Activated B cell treated with CpG ODN at 0.5 μM for 24 hours (primary cell): ENCODE results near the gene EPN2. TPM values are rescaled to one million over a fixed set of nuclear protein-coding genes. Genes with fewer than 3 reads are reported as not detected.

ENCODE experiments used
- ATAC-seq: fragments of 200-7000 bp; cut with Tn5 transposase; one replicate; pipeline ENCODE4 v1.10.0; 2021; ENCODE audit warnings: low read depth, mild to moderate bottlenecking, moderate library complexity
- CTCF ChIA-PET: fragments of 350-600 bp; sonication (Branson Sonifier 250); formaldehyde crosslinking; loops from one replicate; lab custom pipeline; 2021; ENCODE audit warnings: antibody characterized with exemption; lab: Charles Lee
- POLR2A ChIA-PET: fragments of 350-600 bp; sonication (Branson Sonifier 250); formaldehyde crosslinking; loops from one replicate; lab custom pipeline; 2021; ENCODE audit warnings: antibody characterized with exemption; lab: Charles Lee
- DNase-seq: peaks from one replicate; pipeline ENCODE4 v3.0.0; 2022
- H3K27ac Mint-ChIP-seq: one replicate; pipeline ENCODE4 v1.8.0; 2020; ENCODE audit warnings: mixed read lengths
- H3K27me3 Mint-ChIP-seq: one replicate; pipeline ENCODE4 v1.8.0; 2021; ENCODE audit warnings: mixed read lengths
- H3K36me3 Mint-ChIP-seq: one replicate; pipeline ENCODE4 v1.8.0; 2021; ENCODE audit warnings: low read depth, mixed read lengths
- H3K4me1 Mint-ChIP-seq: one replicate; pipeline ENCODE4 v1.8.0; 2021; ENCODE audit warnings: mixed read lengths
- H3K4me3 Mint-ChIP-seq: one replicate; pipeline ENCODE4 v1.8.0; 2020; ENCODE audit warnings: mild to moderate bottlenecking, mixed read lengths
- H3K9me3 Mint-ChIP-seq: one replicate; pipeline ENCODE4 v1.8.0; 2020; ENCODE audit warnings: mixed read lengths
- CTCF ChIP-seq: fragments of 200-600 bp; IDR thresholded peaks from one replicate; pipeline ENCODE4 v1.8.0; 2022; ENCODE audit warnings: antibody characterized with exemption, mild to moderate bottlenecking
- intact Hi-C: fragments of 100-400 bp; cut with micrococcal nuclease; formaldehyde crosslinking; loops from one replicate; pipeline ENCODE4 v1.15.1; 2024
- total RNA-seq: library from RNA; stranded (reverse); gene quantifications from 2 replicates; pipeline ENCODE4 v1.2.3, GENCODE V29; 2022

EPN2 gene
- total RNA-seq, 1 donor from 2014 or later, result 16.6 TPM

GRCh38 chr17:19264681-19265080, 27.5 kb downstream of the EPN2 start:
- CTCF ChIA-PET, result no interaction called here
- no peak overlapping the region for H3K27ac Mint-ChIP-seq
- no peak for TF ChIP-seq CTCF
- H3K4me1 Mint-ChIP-seq, result peaks cover 20% of the 10 kb centered on the region
- intact Hi-C loops, result no loop called here
- DNase-seq (no peak), ATAC-seq (no peak)
- no peaks in the 10 kb centered on the region for H3K9me3 Mint-ChIP-seq
- no peaks in the 10 kb centered on the region for H3K27me3 Mint-ChIP-seq
- POLR2A ChIA-PET, result no interaction called here
- H3K4me3 Mint-ChIP-seq, result no peak overlapping the region
- H3K36me3 Mint-ChIP-seq, result no peaks in the 10 kb centered on the region

DNA sequence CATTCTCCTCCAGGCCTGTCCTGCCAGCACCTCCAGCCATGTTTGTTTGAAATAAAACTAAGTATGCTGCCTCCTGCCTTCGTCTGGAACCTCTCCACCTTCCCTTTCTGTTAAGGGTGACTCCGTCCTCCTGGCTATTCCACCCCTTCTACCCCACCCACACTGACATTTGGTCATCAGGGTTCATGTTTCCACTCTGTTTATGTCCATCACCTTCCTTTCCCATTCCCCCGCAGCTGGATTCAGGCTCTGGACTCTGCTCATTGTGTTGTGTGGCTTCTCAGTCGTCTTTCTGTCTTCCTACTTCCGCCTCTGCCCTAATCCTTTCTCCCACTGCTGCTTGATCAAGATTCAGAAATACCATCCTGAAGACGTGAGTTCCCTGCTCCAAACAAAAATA, 28.6 kb downstream of the EPN2 start:
- Mint-ChIP-seq H3K27ac (no peak overlapping the region), H3K36me3 (no peaks in the 10 kb centered on the region), H3K27me3 (no peaks in the 10 kb centered on the region), H3K9me3 (no peaks in the 10 kb centered on the region), H3K4me1 (peaks cover 31% of the 10 kb centered on the region), H3K4me3 (no peak overlapping the region)
- TF ChIP-seq CTCF, result no peak
- intact Hi-C loops, result no loop called here
- ATAC-seq (no peak), DNase-seq (no peak)
- POLR2A ChIA-PET, result interaction anchor here (0.7 kb wide), 1 partner anchor 28 kb away, joined by 3 read pairs; no protein-coding TSS in a partner anchor
- CTCF ChIA-PET, result no interaction called here

- TF ChIP-seq CTCF, result no peak
- ChIA-PET POLR2A (no interaction called here), CTCF (no interaction called here)
- Mint-ChIP-seq H3K9me3 (no peaks in the 10 kb centered on the region), H3K4me3 (no peak overlapping the region), H3K36me3 (peaks cover under 1% of the 10 kb centered on the region), H3K4me1 (peaks cover 42% of the 10 kb centered on the region), H3K27ac (peak overlapping the region; percentile 53), H3K27me3 (no peaks in the 10 kb centered on the region)
- intact Hi-C loops, result no loop called here
- DNase-seq (no peak), ATAC-seq (no peak)
Measured at GRCh38 chr17:19268611-19269010, 31.4 kb downstream of the EPN2 start.

DNA sequence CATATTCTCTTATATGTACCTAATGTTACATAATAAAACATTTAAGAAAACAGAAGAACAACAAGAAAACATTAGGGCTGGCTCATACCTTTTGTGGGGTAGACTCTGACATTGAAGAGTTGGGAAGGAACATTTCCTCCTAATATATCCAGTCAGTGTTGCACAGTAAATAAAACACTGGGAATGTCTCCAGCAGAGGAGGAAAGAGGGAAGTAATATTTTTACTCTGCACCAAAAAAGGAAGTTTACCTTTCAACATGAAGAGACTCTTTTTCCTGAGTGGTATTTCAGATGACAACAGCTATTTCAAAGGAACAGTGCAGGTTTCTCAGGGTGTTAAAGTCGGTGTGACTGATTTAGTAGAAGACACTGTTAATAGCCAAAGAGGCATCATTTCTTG, 31.9 kb downstream of the EPN2 start:
- intact Hi-C loops, result no loop called here
- peaks cover 42% of the 10 kb centered on the region for H3K4me1 Mint-ChIP-seq
- no peak overlapping the region for H3K27ac Mint-ChIP-seq
- no peak for DNase-seq
- TF ChIP-seq CTCF, result no peak
- peaks cover 5% of the 10 kb centered on the region for H3K36me3 Mint-ChIP-seq
- CTCF ChIA-PET, result no interaction called here
- POLR2A ChIA-PET, result no interaction called here
- H3K4me3 Mint-ChIP-seq, result no peak overlapping the region
- H3K9me3 Mint-ChIP-seq, result no peaks in the 10 kb centered on the region
- H3K27me3 Mint-ChIP-seq, result no peaks in the 10 kb centered on the region
- no peak for ATAC-seq

DNA sequence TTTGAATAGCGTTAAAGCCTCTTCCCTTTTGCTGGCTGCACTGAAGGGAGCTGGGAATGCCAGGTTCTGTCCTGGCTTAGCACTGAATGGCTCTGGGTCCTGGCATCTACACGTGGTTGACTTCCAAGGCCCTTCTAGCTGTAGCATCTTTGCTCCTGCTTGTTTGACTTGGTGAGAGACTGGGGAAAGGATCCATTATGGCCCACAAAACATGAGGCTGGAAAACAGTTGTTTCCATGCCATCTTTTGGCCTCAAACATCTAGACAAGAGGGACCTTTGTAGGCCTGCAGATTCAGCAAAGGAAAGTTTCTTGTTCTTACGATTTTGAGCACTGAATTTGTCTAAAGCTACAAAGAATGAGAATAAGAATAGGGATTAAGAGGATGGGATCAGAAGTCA, 32.5 kb downstream of the EPN2 start:
- Mint-ChIP-seq H3K4me1 (peaks cover 37% of the 10 kb centered on the region), H3K9me3 (no peaks in the 10 kb centered on the region)

More for the DNA sequence above, 32.5 kb downstream of the EPN2 start:
- Mint-ChIP-seq H3K27me3 (no peaks in the 10 kb centered on the region), H3K4me3 (no peak overlapping the region), H3K36me3 (peaks cover 8% of the 10 kb centered on the region), H3K27ac (no peak overlapping the region)
- CTCF ChIA-PET, result no interaction called here
- TF ChIP-seq CTCF, result no peak
- POLR2A ChIA-PET, result no interaction called here
- no peak for DNase-seq
- no peak for ATAC-seq
- intact Hi-C loops, result loop anchor here (5.0 kb wide), 1 partner anchor 38 kb away; no protein-coding TSS in a partner anchor
